ENCODE data around the gene USP21.

The USP21 gene

DNA sequence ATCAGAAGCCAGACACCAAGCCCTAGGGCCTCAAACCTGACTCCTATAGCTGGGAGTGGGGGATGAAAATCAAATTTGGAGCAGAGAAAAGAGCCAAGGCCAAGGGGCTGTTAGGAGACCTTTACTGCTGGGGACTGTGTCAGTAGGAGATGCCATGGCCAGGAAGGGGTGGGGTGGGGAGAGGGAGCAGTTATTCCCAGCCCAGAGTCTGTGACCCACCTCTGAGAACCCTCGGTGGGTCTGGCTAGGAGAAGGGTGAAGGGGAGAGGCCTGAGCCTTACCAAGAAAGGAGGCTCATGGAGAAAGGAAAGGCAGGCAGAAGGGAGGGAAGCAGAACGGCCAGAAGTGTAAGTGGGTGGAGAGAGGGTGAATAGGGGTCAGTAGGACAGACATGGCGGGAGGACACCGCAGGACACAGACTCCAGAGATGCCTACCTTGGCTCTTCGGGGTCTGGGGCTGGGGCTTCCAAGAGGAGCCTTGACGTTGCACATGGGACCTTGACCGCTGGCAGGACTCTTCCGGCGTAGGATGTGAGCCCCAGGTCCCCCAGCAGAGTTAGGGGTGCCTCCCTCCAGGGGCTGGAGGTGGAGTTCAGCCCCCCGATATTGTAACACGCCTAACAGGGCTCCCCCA is 38.4 kb downstream of the USP21 start:
- ChIA-PET POLR2A (interaction anchor here (0.5 kb wide), 1 partner anchor 19 kb away, joined by 3 read pairs; no protein-coding TSS in a partner anchor), CTCF (interaction anchor here (2.1 to 3.9 kb wide), 2 partner anchors 29 to 184 kb away, joined by 6 to 15 read pairs; no protein-coding TSS in a partner anchor)
- no peak for DNase-seq (ENCODE audit: extremely low spot score)
- TF ChIP-seq, protein P1, sequence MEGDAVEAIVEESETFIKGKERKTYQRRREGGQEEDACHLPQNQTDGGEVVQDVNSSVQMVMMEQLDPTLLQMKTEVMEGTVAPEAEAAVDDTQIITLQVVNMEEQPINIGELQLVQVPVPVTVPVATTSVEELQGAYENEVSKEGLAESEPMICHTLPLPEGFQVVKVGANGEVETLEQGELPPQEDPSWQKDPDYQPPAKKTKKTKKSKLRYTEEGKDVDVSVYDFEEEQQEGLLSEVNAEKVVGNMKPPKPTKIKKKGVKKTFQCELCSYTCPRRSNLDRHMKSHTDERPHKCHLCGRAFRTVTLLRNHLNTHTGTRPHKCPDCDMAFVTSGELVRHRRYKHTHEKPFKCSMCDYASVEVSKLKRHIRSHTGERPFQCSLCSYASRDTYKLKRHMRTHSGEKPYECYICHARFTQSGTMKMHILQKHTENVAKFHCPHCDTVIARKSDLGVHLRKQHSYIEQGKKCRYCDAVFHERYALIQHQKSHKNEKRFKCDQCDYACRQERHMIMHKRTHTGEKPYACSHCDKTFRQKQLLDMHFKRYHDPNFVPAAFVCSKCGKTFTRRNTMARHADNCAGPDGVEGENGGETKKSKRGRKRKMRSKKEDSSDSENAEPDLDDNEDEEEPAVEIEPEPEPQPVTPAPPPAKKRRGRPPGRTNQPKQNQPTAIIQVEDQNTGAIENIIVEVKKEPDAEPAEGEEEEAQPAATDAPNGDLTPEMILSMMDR (IDR thresholded peaks at IDR 0.05; ENCODE audit: control extremely low read depth, extremely low read depth, low read depth, missing control alignments): no peak

DNA sequence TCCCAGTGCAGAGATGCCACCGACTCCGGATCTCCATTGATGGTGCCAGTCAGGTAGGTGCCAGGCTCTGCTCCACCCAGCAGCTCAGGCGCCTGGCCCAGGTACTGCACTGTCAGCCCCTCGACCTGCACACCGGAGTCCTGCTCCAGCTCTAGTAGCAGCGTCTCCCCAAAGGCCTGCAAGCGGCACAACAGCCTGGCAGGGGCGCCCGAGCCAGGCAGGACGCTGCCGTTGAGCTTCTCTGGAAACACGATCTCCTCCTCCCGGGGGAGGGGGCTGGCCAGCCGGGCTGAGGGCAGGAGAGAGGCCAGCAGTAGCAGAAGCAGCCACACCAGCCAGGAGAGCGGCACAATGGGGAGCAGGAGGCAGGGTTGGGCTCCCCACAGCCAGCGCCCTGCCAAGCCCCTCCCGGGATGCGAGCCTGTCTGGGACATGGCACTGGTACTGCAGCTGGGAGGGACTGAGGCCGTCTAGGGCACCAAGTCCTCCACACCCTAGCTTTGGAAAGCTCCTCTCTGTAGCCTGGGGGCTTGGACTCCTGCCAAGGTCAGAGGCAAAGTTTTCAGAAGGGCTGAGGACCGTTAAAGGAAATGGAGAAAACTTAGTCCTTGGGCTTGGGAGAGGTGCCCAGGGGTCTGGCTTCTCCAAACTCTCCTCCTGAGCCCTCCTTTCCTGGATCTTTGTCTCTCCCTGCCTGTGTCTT is 39.0 kb downstream of the USP21 start:
- TF ChIP-seq, protein P1 (IDR thresholded peaks at IDR 0.05; ENCODE audit: control extremely low read depth, extremely low read depth, low read depth, missing control alignments): no peak
- DNase-seq (ENCODE audit: extremely low spot score): no peak
- POLR2A ChIA-PET: interaction anchor here (0.5 kb wide), 1 partner anchor 19 kb away, joined by 3 read pairs; no protein-coding TSS in a partner anchor
- CTCF ChIA-PET: interaction anchor here (0.7 to 3.9 kb wide), 3 partner anchors 12 to 184 kb away, joined by 3 to 15 read pairs (median 6); no protein-coding TSS in a partner anchor

GRCh38 chr1:161198897-161199431 is 39.7 kb downstream of the USP21 start, which contains the start of gene ADAMTS4:
Gene ADAMTS4, minus strand, starts transcription at chr1:161199054. Its CDS starts 427 bp downstream, at chr1:161198627.
- TF ChIP-seq, protein P1 (IDR thresholded peaks at IDR 0.05; ENCODE audit: control extremely low read depth, extremely low read depth, low read depth, missing control alignments): no peak
- CTCF ChIA-PET: interaction anchor here (0.7 to 3.9 kb wide), 5 partner anchors 8 to 183 kb away, joined by 3 to 15 read pairs (median 4); no protein-coding TSS in a partner anchor
- DNase-seq (ENCODE audit: extremely low spot score): no peak
- POLR2A ChIA-PET: no interaction called here

DNA sequence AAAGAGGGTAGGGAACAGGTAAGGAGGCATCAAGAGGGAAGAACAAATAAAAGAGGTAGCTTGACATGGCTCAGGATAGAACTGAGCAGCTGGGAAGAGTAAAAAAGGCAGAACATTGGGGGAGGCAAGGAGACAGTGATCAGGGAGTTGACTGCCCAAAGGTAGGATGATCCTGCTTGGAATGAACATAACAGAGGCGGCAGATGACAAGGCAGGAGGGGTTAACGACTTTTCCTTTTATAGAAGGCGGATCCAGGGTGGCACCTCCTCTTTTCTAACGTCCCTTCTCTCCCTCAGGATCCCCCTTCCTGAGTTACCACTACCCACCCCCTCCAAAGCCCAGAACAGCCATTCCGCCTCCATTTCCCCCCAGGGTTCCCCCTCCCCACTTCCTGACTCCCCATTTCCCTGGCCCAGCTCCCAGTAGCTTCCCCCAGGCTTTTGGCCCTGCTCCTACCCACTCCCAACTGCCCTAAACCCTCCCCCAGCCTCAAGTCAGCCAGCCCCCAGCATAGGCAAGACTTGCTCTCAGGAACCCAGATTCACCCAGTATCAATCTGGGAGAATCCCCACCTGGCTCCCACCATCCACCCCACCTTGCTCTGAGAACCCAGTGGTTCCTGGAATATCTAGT is 40.3 kb downstream of the USP21 start:
- ChIA-PET POLR2A (no interaction called here), CTCF (interaction anchor here (0.9 to 3.9 kb wide), 3 partner anchors 8 to 182 kb away, joined by 3 to 15 read pairs (median 4); no protein-coding TSS in a partner anchor)
- no peak for DNase-seq (ENCODE audit: extremely low spot score)
- TF ChIP-seq, protein P1 (IDR thresholded peaks at IDR 0.05; ENCODE audit: control extremely low read depth, extremely low read depth, low read depth, missing control alignments): no peak

GRCh38 chr1:161200421-161200991 is 41.2 kb downstream of the USP21 start:
- ChIA-PET CTCF (interaction anchor here (1.0 to 13.8 kb wide), 4 partner anchors 8 to 182 kb away, joined by 3 to 117 read pairs (median 25); no protein-coding TSS in a partner anchor), POLR2A (no interaction called here)
- no peak for DNase-seq (ENCODE audit: extremely low spot score)
- TF ChIP-seq, protein P1 (IDR thresholded peaks at IDR 0.05; ENCODE audit: control extremely low read depth, extremely low read depth, low read depth, missing control alignments): no peak
